GM19372 (cell line): Measurements from ENCODE around the gene CHI3L1.

Source experiments
- ATAC-seq: cut with Tn5 transposase; IDR thresholded peaks from one replicate; pipeline ENCODE4 v1.9.1; 2021; ENCODE audit warnings: mild to moderate bottlenecking, low read depth, moderate library complexity; ENCODE audit not compliant: unreplicated experiment

Gene CHI3L1

DNA sequence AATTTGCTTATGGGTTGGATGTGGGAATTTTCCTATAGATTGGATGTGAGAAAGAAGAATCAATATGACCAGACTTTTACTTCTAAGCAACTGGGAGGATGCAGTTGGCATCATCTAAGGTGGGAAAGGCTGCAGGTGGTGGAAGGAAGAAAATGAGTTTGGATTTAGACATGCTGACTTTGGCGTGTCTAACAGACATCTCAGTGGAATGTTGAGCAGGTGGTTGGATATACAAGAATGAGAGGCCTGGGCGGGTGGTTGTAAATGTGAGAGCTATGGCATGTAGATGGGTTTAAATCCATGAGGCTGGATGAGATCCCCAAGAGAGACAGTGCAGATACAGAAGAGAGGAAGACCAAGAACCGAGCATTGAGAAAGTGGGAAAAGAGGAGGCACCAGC, 48.4 kb downstream of the CHI3L1 start:
- no peak for ATAC-seq

DNA sequence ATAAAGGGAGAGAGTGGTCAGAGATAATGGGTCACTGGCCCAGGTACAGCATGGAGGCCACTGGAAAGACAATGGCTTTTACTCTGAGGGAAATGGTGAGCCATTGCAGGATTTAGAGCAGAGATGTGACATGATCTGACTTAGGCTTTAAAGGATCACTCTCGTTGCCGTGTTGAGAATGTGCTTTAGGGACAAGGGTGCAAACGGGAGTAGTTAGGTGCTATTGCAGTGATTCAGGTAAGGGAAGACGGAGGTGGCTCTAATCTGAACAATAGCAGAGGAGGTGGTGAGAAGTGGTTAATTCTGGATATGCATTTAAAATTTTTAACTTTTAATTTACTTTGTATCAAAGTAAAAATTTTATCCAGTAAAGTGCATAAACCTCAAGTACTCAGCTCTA, 49.2 kb downstream of the CHI3L1 start:
- ATAC-seq, result no peak

DNA sequence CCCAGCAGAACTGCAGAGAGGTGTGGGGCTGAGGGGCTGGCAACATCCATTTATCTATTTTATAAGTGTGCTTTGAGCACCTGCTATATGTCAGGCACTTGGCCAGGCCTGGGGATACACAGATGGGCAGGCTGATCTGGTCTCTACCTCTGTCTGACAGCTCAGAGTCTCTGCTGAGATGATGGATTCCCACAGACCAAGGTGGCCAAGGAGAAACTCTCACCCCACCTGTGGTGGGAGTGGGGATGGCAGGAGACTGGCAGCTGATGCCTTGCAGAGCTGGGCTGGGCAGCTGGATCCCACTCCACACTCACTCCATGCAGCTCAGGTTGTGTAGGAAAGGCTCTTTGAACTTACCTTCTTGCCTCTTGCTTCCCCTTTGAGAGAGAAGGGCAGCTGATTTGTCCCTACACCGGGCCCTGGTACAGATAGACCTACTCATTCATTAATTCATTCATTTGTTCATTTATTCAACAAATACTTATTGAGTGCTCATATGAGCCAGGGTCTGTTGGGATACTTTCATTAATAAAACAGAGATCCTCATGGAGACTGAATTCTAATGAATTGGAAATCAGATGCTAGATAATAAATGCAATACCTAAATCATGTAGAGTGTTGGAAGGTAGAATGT, 50.0 kb downstream of the CHI3L1 start:
- ATAC-seq, result no peak

DNA sequence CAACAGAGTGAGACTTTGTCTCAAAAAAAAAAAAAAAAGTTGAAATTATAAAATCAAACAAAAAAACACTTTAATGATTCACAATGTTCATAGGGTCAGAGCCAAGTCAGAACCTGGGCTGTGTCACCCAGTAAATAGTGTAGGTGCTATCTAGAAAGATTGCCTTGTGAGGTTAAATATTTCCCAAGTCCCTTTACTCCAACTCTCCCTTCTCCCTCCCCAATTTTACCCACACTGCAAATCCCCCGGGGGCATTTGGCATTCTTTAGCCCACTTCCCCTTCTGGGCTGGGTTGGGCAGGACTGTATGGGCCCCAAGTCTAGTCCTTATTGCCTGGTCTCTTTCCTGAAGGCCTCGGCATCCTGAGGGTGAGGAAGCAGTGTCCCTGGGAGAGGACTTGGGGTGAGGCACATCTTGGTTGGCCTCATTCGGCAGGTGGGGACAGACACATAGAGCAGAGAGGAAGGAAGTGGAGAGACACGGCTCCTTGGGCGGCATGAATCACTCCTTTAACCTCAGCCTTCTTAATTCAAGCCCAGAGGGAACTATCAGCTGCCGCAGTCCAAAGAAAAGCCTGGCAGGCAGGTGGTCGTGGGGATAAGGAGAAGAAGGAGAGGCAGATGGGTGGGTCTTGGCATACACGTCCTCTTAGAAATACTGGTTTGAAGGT, 50.7 kb downstream of the CHI3L1 start:
- ATAC-seq, result no peak

DNA sequence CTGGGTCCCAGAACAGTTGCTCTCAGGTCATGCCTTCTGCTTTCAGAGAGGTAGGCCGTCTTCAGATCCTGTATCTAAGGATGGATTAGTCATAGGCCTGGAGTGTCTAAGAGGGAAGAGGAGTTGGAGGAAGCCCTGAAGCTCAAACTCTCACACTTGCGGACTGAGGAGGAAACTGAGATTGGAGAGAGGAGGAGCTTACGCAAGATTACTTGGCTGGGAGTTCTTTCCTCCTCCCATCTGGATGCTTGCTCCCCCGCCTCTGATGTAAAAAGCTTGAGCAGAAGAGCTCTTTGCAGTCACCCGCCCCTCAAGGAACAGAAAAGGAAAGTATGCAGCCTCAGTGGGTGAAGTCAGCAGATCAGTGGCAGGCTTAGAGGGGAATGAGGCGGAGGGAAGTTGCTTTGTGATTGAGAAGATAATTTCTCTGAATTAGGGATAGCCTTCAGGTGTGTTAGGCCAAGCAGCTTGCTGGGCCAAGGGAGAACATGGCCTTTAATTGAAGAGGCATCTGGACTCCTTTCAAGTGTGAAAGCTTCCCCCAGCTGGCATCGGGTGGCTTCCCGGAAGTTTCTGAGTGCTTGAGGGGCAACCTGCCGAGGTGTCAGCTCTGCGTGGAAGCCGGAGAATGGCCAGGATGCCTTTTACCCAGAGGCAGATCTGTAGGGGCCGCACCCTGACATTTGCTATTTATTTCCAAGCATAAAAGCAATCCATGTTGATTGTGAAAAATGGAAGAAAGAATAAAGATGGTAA, 52.4 kb downstream of the CHI3L1 start:
- no peak for ATAC-seq

DNA sequence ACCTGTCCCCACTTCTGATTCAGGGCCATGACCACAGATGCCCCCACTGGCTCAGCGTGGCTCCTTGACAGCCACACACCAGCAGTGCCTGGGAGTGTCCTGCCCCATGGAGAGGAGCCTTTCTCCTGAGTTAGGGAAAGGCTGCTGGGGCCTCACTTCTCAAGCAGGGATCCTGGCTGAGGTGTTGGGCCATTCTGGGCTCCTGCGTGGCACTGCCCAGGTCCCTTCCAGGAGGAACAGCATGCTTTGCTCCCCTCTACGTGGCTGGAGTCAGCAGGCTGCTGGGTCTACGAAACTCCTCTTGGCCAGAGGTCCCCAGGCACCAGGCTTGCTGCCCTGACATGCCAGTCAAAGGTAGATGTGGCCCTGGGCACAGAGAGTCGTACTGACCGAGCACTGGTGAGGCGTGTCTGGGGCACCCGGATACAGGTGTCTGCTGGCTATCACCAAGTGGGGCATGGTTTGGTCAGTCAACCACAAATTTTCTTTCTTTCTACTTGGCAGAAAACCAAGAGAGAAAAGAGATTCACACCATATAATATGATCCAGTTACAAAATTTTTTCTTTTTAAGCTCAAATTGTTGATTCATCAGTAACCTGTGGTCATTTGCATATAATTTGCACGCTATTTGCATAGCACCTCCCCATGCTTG, 54.8 kb downstream of the CHI3L1 start:
- ATAC-seq, result no peak

DNA sequence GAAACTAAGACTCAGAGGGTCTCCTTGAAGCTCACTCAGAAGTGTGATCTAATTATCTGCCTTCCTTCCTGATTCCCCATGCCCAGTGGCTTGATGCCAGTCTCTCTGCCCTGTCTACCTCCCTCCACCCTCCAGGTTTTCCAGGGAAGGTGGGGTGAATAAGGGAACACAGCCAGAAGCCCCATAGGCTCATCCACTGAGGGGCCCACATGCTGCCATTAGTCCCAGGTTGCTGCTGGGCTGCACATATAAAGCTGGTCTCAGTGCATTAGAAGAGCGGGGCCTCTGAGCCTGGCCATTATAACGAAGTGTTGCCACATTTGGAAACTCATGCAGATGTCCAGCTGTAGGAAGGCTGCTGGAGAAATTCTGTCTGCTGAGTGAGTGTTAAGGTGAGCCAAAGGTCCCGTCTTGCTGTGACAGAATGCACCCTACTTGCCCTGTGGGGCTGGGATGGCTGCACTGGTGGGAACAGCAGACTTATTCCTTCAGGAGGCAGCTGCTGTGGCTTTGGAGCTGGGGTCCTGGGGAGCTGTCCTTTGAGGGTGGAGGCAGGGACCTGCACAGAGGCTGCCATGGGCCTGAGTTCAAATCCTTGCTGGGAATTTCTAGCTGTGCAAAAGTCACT, 56.0 kb downstream of the CHI3L1 start:
- ATAC-seq, result no peak

DNA sequence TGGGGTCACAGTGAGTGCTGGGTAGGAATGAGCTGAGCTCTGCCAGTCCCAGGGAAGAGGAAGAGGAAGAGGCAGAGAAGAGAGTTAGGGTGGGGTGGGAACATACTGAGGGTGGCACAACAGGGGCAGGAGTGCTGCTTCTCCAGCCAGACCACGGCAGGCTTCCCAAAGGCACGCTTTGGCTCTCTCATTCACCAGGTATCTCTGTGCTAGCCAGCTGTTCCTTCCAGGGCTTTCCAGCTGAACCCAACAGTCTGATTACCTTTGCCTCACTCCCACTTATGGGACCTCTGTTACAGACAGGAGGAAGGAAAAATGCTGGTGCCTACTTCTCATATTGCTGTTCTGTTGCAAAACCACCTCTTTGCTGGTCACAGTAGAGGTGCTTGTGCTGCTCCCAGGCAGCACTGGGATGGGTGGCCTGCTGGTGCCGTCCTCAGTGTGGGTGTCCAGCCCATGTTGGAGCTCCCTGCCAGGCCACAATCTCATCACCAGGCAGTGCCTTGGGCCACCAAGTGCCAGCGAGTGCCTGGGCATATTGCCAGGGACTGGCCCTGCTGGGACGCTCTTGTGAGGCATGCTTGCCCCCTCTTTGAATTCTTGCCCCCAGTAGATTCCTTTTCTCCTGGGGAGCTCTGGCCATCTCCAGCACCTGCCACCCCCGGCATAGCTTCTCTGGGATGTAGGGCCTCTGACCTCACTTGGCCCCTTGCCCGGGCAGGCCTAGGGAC, 56.8 kb downstream of the CHI3L1 start:
- ATAC-seq, result no peak
